GM12878 (cell line): ENCODE results near the gene PI4KA.

ENCODE experiments used
- JUNB ChIP-seq: IDR thresholded peaks from 2 replicates; pipeline ENCODE4 v1.6.1; 2016; ENCODE audit warnings: antibody characterized with exemption, mild to moderate bottlenecking
- POLR2A ChIP-seq: IDR thresholded peaks from 2 replicates; pipeline ENCODE4 v1.6.1; 2011; ENCODE audit warnings: low read depth, mild to moderate bottlenecking, low read length
- RCOR1 ChIP-seq: conservative IDR thresholded peaks from 2 replicates; pipeline ENCODE4 v1.6.1; 2012; ENCODE audit warnings: low read depth, low read length, improper control_type of control experiment
- YY1 ChIP-seq: IDR thresholded peaks from 2 replicates; pipeline ENCODE4 v1.6.1; 2011; ENCODE audit warnings: low read depth, mild to moderate bottlenecking, low read length
- TF ChIP-seq, protein P1 (sequence below), 3 experiments: IDR thresholded peaks in 2 of 3; conservative IDR thresholded peaks in 1 of 3; 2 replicates each; pipeline ENCODE4 v1.5.1; 2011; ENCODE audit warnings: low read depth in 3 of 3, low read length in 3 of 3, mild to moderate bottlenecking in 3 of 3, control low read depth in 2 of 3, moderate library complexity in 2 of 3, inconsistent platforms in 1 of 3, mixed read lengths in 1 of 3; ENCODE audit not compliant: control insufficient read depth in 2 of 3, insufficient read depth in 1 of 3; ENCODE audit errors: extremely low read depth in 1 of 3

GRCh38 chr22:20906387-20906767, 47.8 kb upstream of the PI4KA start:
- TF ChIP-seq, protein P1, sequence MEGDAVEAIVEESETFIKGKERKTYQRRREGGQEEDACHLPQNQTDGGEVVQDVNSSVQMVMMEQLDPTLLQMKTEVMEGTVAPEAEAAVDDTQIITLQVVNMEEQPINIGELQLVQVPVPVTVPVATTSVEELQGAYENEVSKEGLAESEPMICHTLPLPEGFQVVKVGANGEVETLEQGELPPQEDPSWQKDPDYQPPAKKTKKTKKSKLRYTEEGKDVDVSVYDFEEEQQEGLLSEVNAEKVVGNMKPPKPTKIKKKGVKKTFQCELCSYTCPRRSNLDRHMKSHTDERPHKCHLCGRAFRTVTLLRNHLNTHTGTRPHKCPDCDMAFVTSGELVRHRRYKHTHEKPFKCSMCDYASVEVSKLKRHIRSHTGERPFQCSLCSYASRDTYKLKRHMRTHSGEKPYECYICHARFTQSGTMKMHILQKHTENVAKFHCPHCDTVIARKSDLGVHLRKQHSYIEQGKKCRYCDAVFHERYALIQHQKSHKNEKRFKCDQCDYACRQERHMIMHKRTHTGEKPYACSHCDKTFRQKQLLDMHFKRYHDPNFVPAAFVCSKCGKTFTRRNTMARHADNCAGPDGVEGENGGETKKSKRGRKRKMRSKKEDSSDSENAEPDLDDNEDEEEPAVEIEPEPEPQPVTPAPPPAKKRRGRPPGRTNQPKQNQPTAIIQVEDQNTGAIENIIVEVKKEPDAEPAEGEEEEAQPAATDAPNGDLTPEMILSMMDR (IDR thresholded peaks at IDR 0.05 in 2 of 3, conservative IDR thresholded peaks at IDR 0.05 in 1 of 3; ENCODE audit: control insufficient read depth in 2 of 3, extremely low read depth in 1 of 3, insufficient read depth in 1 of 3, low read depth in 3 of 3, low read length in 3 of 3) = no peak
- TF ChIP-seq RCOR1 = no peak
- no peak for TF ChIP-seq POLR2A
- no peak for TF ChIP-seq JUNB
- TF ChIP-seq YY1 = no peak
